ENCODE results near the gene MRM2.

The MRM2 gene

GRCh38 chr7:2248984-2249694 is 7.1 kb upstream of the MRM2 start:
- H3K4me1 ChIP-seq (ENCODE audit: control insufficient read depth in 2 of 2, insufficient read depth in 2 of 2, low read length in 2 of 2), result no peaks in the 10 kb centered on the region
- H3K27ac ChIP-seq (ENCODE audit: low read depth in 2 of 2, low read length in 2 of 2), result peak overlapping the region in 1 of 2 donors; percentile 43
- H3K9me3 ChIP-seq (ENCODE audit: control insufficient read depth in 2 of 2, low read length in 2 of 2), result no peaks in the 10 kb centered on the region
- peak overlapping the region in 1 of 2 donors; percentile 14 for H3K4me3 ChIP-seq (ENCODE audit: low read length in 2 of 2)
- H3K27me3 ChIP-seq (ENCODE audit: control insufficient read depth in 2 of 2, insufficient read depth in 2 of 2, low read length in 2 of 2), result no peaks in the 10 kb centered on the region
- peaks cover under 1 to 1% of the 10 kb centered on the region in 2 donors for H3K36me3 ChIP-seq (ENCODE audit: control insufficient read depth in 2 of 2, insufficient read depth in 2 of 2, low read length in 2 of 2)
- no peak overlapping the region for H3K9ac ChIP-seq (ENCODE audit: low read depth in 1 of 2, low read length in 2 of 2)

- Histone ChIP-seq H3K4me1 (ENCODE audit: control insufficient read depth in 2 of 2, insufficient read depth in 2 of 2, low read length in 2 of 2) (peaks cover 7% of the 10 kb centered on the region in 2 donors), H3K36me3 (ENCODE audit: control insufficient read depth in 2 of 2, insufficient read depth in 2 of 2, low read length in 2 of 2) (peaks cover 0 to 1% of the 10 kb centered on the region in 2 donors), H3K9me3 (ENCODE audit: control insufficient read depth in 2 of 2, low read length in 2 of 2) (no peaks in the 10 kb centered on the region), H3K27ac (ENCODE audit: low read depth in 2 of 2, low read length in 2 of 2) (no peak overlapping the region), H3K27me3 (ENCODE audit: control insufficient read depth in 2 of 2, insufficient read depth in 2 of 2, low read length in 2 of 2) (no peaks in the 10 kb centered on the region), H3K9ac (ENCODE audit: low read depth in 1 of 2, low read length in 2 of 2) (no peak overlapping the region), H3K4me3 (ENCODE audit: low read length in 2 of 2) (no peak overlapping the region)
Measured at GRCh38 chr7:2247141-2247995, 5.4 kb upstream of the MRM2 start.

GRCh38 chr7:2245883-2246675 is 4.1 kb upstream of the MRM2 start:
- Histone ChIP-seq H3K4me1 (ENCODE audit: control insufficient read depth in 2 of 2, insufficient read depth in 2 of 2, low read length in 2 of 2) (peaks cover 7 to 12% of the 10 kb centered on the region in 2 donors), H3K27me3 (ENCODE audit: control insufficient read depth in 2 of 2, insufficient read depth in 2 of 2, low read length in 2 of 2) (no peaks in the 10 kb centered on the region), H3K4me3 (ENCODE audit: low read length in 2 of 2) (no peak overlapping the region), H3K9me3 (ENCODE audit: control insufficient read depth in 2 of 2, low read length in 2 of 2) (no peaks in the 10 kb centered on the region), H3K9ac (ENCODE audit: low read depth in 1 of 2, low read length in 2 of 2) (no peak overlapping the region), H3K27ac (ENCODE audit: low read depth in 2 of 2, low read length in 2 of 2) (no peak overlapping the region), H3K36me3 (ENCODE audit: control insufficient read depth in 2 of 2, insufficient read depth in 2 of 2, low read length in 2 of 2) (peaks cover 0 to 1% of the 10 kb centered on the region in 2 donors)

- no peaks in the 10 kb centered on the region for H3K27me3 ChIP-seq (ENCODE audit: control insufficient read depth in 2 of 2, insufficient read depth in 2 of 2, low read length in 2 of 2)
- no peak overlapping the region for H3K27ac ChIP-seq (ENCODE audit: low read depth in 2 of 2, low read length in 2 of 2)
- H3K36me3 ChIP-seq (ENCODE audit: control insufficient read depth in 2 of 2, insufficient read depth in 2 of 2, low read length in 2 of 2), result no peaks in the 10 kb centered on the region
- no peak overlapping the region for H3K9ac ChIP-seq (ENCODE audit: low read depth in 1 of 2, low read length in 2 of 2)
- peaks cover 7 to 17% of the 10 kb centered on the region in 2 donors for H3K4me1 ChIP-seq (ENCODE audit: control insufficient read depth in 2 of 2, insufficient read depth in 2 of 2, low read length in 2 of 2)
- no peak overlapping the region for H3K4me3 ChIP-seq (ENCODE audit: low read length in 2 of 2)
- no peaks in the 10 kb centered on the region for H3K9me3 ChIP-seq (ENCODE audit: control insufficient read depth in 2 of 2, low read length in 2 of 2)
Measured at GRCh38 chr7:2244404-2244995, 2.5 kb upstream of the MRM2 start.

- no peak overlapping the region for H3K9ac ChIP-seq (ENCODE audit: low read depth in 1 of 2, low read length in 2 of 2)
- no peak overlapping the region for H3K4me3 ChIP-seq (ENCODE audit: low read length in 2 of 2)
- no peak overlapping the region for H3K27ac ChIP-seq (ENCODE audit: low read depth in 2 of 2, low read length in 2 of 2)
- no peaks in the 10 kb centered on the region for H3K9me3 ChIP-seq (ENCODE audit: control insufficient read depth in 2 of 2, low read length in 2 of 2)
- peaks cover 7 to 17% of the 10 kb centered on the region in 2 donors for H3K4me1 ChIP-seq (ENCODE audit: control insufficient read depth in 2 of 2, insufficient read depth in 2 of 2, low read length in 2 of 2)
- no peaks in the 10 kb centered on the region for H3K27me3 ChIP-seq (ENCODE audit: control insufficient read depth in 2 of 2, insufficient read depth in 2 of 2, low read length in 2 of 2)
- H3K36me3 ChIP-seq (ENCODE audit: control insufficient read depth in 2 of 2, insufficient read depth in 2 of 2, low read length in 2 of 2), result peaks cover 5% of the 10 kb centered on the region in 2 donors
Measured at GRCh38 chr7:2243458-2243857, 1.5 kb upstream of the MRM2 start.

- H3K27ac ChIP-seq (ENCODE audit: low read depth in 2 of 2, low read length in 2 of 2), result no peak overlapping the region
- peak overlapping the region; percentile 80 to 89 for H3K4me3 ChIP-seq (ENCODE audit: low read length in 2 of 2)
- peaks cover 7 to 17% of the 10 kb centered on the region in 2 donors for H3K4me1 ChIP-seq (ENCODE audit: control insufficient read depth in 2 of 2, insufficient read depth in 2 of 2, low read length in 2 of 2)
- H3K36me3 ChIP-seq (ENCODE audit: control insufficient read depth in 2 of 2, insufficient read depth in 2 of 2, low read length in 2 of 2), result peaks cover 11% of the 10 kb centered on the region in 2 donors
- peak overlapping the region; percentile 18 to 78 for H3K9ac ChIP-seq (ENCODE audit: low read depth in 1 of 2, low read length in 2 of 2)
- no peaks in the 10 kb centered on the region for H3K9me3 ChIP-seq (ENCODE audit: control insufficient read depth in 2 of 2, low read length in 2 of 2)
- no peaks in the 10 kb centered on the region for H3K27me3 ChIP-seq (ENCODE audit: control insufficient read depth in 2 of 2, insufficient read depth in 2 of 2, low read length in 2 of 2)
Measured at GRCh38 chr7:2242541-2243429, 780 bp upstream of the MRM2 start.

- H3K9me3 ChIP-seq (ENCODE audit: control insufficient read depth in 2 of 2, low read length in 2 of 2), result no peaks in the 10 kb centered on the region
- H3K36me3 ChIP-seq (ENCODE audit: control insufficient read depth in 2 of 2, insufficient read depth in 2 of 2, low read length in 2 of 2), result peaks cover 23 to 29% of the 10 kb centered on the region in 2 donors
- no peaks in the 10 kb centered on the region for H3K27me3 ChIP-seq (ENCODE audit: control insufficient read depth in 2 of 2, insufficient read depth in 2 of 2, low read length in 2 of 2)
- no peak overlapping the region for H3K27ac ChIP-seq (ENCODE audit: low read depth in 2 of 2, low read length in 2 of 2)
- no peak overlapping the region for H3K9ac ChIP-seq (ENCODE audit: low read depth in 1 of 2, low read length in 2 of 2)
- H3K4me3 ChIP-seq (ENCODE audit: low read length in 2 of 2), result no peak overlapping the region
- H3K4me1 ChIP-seq (ENCODE audit: control insufficient read depth in 2 of 2, insufficient read depth in 2 of 2, low read length in 2 of 2), result peaks cover 7 to 20% of the 10 kb centered on the region in 2 donors
Measured at GRCh38 chr7:2239242-2239641, 2.8 kb downstream of the MRM2 start.

- Histone ChIP-seq H3K9me3 (ENCODE audit: control insufficient read depth in 2 of 2, low read length in 2 of 2) (no peaks in the 10 kb centered on the region), H3K4me3 (ENCODE audit: low read length in 2 of 2) (no peak overlapping the region), H3K4me1 (ENCODE audit: control insufficient read depth in 2 of 2, insufficient read depth in 2 of 2, low read length in 2 of 2) (peaks cover 4 to 15% of the 10 kb centered on the region in 2 donors), H3K27me3 (ENCODE audit: control insufficient read depth in 2 of 2, insufficient read depth in 2 of 2, low read length in 2 of 2) (no peaks in the 10 kb centered on the region), H3K36me3 (ENCODE audit: control insufficient read depth in 2 of 2, insufficient read depth in 2 of 2, low read length in 2 of 2) (peaks cover 23 to 29% of the 10 kb centered on the region in 2 donors), H3K27ac (ENCODE audit: low read depth in 2 of 2, low read length in 2 of 2) (peak overlapping the region; percentile 58 to 71), H3K9ac (ENCODE audit: low read depth in 1 of 2, low read length in 2 of 2) (no peak overlapping the region)
Measured at GRCh38 chr7:2237109-2237602, 4.8 kb downstream of the MRM2 start.

- H3K4me3 ChIP-seq (ENCODE audit: low read length in 2 of 2), result no peak overlapping the region
- peaks cover 18 to 32% of the 10 kb centered on the region in 2 donors for H3K36me3 ChIP-seq (ENCODE audit: control insufficient read depth in 2 of 2, insufficient read depth in 2 of 2, low read length in 2 of 2)
- no peaks in the 10 kb centered on the region for H3K9me3 ChIP-seq (ENCODE audit: control insufficient read depth in 2 of 2, low read length in 2 of 2)
- peaks cover 11 to 18% of the 10 kb centered on the region in 2 donors for H3K4me1 ChIP-seq (ENCODE audit: control insufficient read depth in 2 of 2, insufficient read depth in 2 of 2, low read length in 2 of 2)
- no peak overlapping the region for H3K9ac ChIP-seq (ENCODE audit: low read depth in 1 of 2, low read length in 2 of 2)
- H3K27ac ChIP-seq (ENCODE audit: low read depth in 2 of 2, low read length in 2 of 2), result no peak overlapping the region
- H3K27me3 ChIP-seq (ENCODE audit: control insufficient read depth in 2 of 2, insufficient read depth in 2 of 2, low read length in 2 of 2), result no peaks in the 10 kb centered on the region
Measured at GRCh38 chr7:2233926-2234325, 8.1 kb downstream of the MRM2 start.

Data from mucosa of rectum (tissue), 2 donors.